ENCODE data around the gene MOB2.

- TF ChIP-seq, protein P1, sequence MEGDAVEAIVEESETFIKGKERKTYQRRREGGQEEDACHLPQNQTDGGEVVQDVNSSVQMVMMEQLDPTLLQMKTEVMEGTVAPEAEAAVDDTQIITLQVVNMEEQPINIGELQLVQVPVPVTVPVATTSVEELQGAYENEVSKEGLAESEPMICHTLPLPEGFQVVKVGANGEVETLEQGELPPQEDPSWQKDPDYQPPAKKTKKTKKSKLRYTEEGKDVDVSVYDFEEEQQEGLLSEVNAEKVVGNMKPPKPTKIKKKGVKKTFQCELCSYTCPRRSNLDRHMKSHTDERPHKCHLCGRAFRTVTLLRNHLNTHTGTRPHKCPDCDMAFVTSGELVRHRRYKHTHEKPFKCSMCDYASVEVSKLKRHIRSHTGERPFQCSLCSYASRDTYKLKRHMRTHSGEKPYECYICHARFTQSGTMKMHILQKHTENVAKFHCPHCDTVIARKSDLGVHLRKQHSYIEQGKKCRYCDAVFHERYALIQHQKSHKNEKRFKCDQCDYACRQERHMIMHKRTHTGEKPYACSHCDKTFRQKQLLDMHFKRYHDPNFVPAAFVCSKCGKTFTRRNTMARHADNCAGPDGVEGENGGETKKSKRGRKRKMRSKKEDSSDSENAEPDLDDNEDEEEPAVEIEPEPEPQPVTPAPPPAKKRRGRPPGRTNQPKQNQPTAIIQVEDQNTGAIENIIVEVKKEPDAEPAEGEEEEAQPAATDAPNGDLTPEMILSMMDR (IDR thresholded peaks at IDR 0.05): no peak
- TF ChIP-seq POLR2A (IDR thresholded peaks at IDR 0.05): no peak
These were observed 24.3 kb upstream of the MOB2 start for GRCh38 chr11:1510928-1511327.
